Jurkat, Clone E6-1 (cell line): ENCODE results near the gene RHBDF1.
A peak's percentile ranks its signal among the peaks of the same experiment; 100 is the strongest.

Experiments used
- DNase-seq: peaks from one replicate; pipeline ENCODE4 v3.0.0-alpha.2; 2011; ENCODE audit warnings: low read depth, low spot score
- H3K4me3 ChIP-seq: 2 replicates; pipeline ENCODE4 v1.5.1; 2011; ENCODE audit warnings: mild to moderate bottlenecking, low read length, control low read depth, moderate library complexity

The RHBDF1 gene

DNA sequence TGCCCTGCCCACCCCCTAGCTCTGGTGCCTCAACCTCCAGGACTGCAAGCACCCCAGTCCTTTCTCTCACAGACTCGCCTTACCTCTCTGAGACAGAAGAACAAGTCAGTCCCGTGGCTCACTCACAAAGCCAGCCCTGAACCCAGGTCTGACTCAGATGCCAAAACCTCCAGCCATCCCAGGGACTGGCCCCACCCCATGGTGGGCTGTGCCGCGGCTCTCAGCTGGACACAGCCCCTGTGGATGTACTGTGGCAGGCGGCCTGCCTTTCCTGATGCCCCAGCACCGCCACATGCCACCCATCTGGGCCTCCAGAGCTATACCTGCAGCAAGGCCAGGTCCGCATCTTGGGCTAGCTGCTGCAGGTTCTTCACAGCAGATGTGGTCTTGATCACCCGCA is 25.4 kb upstream of the RHBDF1 start:
- H3K4me3 ChIP-seq = no peak overlapping the region
- DNase-seq = no peak

DNA sequence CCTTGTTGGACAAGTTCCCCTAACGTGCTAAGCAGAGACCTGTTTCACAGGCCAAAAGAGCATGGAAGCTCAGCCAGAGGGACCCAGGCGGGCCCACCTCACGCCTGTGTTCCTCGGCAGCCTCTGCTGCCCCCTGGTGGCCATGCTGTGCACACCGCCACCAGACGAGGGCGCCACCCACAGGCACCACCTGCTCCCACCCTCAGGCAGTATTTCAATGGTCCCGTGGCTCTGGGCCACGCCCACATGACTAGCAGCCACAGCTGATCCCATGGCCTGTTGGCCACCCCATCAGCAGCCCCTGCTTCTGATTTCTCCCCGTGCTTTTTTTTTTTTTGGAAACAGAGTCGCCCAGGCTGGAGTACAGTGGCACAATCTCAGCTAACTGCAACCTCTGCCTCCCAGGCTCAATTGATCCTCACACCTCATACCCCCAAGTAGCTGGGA is 24.5 kb upstream of the RHBDF1 start:
- no peak overlapping the region for H3K4me3 ChIP-seq
- DNase-seq = peak; percentile 81

DNA sequence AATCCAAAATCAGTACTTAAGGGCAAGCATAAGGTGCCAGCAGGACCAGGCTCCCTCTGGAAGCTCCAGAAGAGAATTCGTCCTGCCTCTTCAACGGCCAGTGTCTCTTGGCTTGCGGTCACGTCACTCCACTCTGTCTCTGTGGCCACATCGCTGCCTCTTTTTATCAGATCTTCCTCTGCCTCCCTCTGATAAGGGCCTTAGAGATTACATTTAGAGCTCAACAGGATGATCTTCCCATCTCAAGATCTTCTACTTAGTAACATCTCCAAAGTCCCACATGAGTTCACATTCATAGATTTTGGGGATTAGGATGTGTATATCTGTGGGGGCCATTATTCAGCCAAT is 22.5 kb upstream of the RHBDF1 start:
- no peak overlapping the region for H3K4me3 ChIP-seq
- DNase-seq = no peak

DNA sequence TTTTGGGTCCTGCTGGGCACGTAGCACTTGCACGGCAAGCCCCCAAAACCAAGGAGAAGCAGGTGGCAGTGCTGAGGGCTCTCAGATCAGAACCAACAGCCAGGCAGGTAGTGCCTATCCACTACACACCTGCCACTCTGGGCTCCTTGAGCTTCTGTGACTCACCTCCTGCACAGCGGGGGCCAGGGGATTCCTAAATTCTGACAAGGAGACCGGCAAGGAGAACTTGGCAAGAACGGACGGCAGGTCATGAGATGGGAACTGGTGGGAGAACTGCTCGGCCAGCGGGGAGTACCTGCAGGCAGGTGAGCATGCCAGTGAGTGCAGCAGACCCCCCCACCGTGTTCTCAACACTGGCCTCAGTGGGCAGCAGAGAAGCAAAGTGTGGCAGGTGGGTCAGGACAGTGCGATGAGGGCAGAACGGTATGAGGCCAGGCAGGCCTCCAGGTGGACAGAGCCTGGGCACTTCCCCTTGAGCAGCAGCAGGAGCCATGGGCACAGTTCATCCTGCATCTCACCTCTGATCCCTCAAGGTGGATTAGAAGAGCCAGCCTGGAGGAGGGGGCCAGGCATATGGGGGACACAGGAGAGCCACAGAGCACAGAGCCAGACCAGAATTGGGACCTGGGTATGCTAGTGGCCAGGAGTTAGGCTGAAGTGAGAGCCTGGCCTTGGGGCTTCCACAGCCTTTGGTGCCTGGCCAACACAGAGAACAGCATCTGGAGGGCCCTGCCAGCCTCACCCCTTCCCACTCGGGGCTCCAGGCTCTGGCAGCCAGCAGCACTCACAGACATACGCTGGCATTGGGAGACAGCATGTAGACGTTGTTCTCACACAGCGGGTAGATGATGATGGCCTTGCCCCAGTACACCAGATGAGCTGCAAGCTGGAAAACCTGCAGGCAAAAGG is 20.3 kb upstream of the RHBDF1 start:
- no peak overlapping the region for H3K4me3 ChIP-seq
- no peak for DNase-seq

DNA sequence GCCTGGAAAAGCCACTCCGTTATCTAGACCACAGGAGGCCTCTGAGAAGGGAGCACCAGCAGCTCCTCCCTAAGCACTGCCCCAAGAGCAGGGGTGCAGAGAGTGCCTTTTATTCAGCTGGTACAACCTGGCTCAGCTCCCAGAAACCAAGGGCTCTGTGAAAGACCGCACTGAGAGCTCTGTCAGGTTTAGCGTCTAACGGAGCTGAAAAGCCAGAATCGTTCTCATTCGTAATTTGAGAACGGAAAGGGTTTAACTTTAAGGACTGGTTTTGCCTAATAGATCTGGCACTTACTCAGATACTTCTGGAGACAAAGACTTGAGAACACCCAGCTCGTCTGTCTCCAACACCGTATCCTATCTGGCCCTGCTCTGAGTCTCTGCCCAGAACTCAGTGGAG is 19.1 kb upstream of the RHBDF1 start:
- no peak for DNase-seq
- H3K4me3 ChIP-seq = no peak overlapping the region

DNA sequence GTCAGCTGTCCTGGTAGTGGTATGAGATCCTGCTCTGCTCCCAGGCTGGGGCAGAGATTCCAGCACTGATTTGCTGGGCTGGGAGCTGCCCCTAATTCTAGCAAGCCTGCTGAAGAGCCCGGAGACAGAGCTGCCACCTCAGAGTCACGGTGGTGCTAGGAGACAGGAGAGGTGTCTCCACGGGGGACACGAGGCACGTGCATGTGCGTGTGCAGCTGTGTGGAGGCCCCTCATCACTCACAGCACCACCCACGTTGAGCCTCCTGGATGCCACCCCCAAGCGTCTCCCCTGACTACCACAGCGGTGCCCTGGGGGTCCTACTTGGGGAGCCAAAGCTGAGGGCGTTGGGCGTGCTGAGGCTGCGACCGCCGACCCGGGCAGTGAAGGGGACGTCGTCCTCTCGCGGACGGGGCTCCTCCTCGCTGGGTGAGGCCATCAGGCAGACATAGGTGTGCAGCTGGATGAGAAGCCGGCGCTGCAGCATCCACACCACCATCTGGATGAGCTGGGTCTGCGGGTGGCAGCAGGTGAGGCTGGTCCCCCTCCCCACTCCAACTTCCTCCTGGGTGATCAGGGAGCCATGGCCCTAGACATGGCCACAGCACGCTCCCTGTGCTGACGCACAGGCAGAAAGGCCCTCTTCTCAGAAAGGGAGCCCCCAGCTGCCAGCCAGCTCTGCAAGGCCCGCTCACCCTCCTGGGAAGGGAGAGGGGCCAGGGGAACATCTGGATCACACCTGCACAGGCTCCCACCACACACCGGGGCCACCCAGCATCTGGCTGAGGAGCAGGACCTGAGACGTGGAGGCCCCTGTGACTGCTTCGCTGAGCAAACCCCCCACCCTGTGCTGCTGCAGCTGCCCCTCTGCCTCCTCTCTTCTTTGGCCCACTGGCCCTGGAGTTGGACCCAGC is 17.2 kb upstream of the RHBDF1 start:
- H3K4me3 ChIP-seq = no peak overlapping the region
- DNase-seq = no peak

DNA sequence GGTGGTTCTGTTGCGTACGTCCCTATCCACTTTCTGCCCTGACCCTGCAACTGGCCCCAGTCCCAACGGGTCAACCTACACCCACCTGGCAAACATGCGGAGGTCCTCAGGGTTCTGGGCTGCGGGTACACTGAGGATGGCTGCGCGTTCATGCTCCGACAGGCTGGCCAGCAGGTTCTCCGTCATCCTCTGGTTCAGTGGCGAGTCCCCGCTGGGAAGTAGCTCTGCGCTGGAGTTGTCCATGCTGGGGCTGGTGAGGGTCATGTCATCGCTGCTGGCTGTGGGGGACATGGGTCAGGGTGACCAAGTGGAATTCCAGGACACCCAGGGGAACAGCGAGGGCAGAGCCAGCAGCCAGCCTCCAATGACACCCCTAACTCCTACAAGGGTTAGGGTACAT is 16.2 kb upstream of the RHBDF1 start:
- no peak overlapping the region for H3K4me3 ChIP-seq
- DNase-seq = no peak

DNA sequence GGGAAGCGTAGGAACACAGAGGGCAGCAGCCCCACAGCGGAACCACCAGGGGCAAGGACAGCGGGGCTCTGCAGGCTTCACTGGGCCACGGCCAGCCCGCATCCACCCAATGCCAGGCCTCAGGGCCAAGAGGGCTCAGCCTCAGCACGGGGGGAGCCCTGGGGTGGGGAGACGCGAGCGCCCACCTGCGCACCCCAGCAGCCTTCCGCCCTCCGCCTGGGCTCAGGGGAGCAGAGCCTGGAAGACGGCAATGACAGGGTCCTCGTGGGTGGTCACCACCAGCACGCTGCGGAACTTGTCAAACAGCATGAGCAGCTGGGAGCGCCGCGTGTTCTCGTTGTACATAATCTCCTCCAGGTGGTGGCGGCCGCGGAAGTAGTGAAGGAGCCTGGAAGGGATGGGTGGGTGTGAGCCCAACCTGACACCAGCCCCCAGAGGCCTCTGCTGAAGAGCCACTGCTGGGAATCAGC is 14.1 kb upstream of the RHBDF1 start:
- no peak for DNase-seq
- no peak overlapping the region for H3K4me3 ChIP-seq

DNA sequence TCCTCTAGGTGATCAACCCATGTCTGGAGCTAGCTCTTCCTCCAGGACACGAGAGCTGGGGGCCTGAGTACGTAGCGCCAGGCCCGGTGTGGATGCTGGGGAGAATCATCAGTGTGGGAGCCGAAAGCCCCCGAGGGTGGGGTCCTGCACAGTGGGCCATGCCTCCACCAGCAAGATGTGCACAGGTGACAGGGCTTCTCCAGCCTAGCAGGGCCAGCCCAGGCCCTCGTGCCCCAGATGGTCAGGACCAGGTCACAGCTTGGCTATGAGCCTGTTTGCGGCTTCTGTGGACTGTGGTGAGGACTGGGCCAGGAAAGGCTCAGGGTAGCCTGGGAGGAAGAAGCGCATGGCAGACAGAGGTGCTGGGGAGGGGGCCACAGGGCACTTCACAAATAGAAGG is 13.4 kb upstream of the RHBDF1 start:
- DNase-seq = no peak
- H3K4me3 ChIP-seq = no peak overlapping the region

DNA sequence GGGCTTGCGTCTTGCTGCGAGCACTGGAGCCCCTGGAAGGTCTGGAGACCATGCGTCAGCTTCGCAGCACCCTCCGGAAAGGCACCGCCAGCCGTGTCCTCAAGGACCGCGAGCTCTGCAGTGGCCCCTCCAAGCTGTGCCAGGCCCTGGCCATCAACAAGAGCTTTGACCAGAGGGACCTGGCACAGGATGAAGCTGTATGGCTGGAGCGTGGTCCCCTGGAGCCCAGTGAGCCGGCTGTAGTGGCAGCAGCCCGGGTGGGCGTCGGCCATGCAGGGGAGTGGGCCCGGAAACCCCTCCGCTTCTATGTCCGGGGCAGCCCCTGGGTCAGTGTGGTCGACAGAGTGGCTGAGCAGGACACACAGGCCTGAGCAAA is 13.0 kb upstream of the RHBDF1 start:
- no peak overlapping the region for H3K4me3 ChIP-seq
- no peak for DNase-seq

DNA sequence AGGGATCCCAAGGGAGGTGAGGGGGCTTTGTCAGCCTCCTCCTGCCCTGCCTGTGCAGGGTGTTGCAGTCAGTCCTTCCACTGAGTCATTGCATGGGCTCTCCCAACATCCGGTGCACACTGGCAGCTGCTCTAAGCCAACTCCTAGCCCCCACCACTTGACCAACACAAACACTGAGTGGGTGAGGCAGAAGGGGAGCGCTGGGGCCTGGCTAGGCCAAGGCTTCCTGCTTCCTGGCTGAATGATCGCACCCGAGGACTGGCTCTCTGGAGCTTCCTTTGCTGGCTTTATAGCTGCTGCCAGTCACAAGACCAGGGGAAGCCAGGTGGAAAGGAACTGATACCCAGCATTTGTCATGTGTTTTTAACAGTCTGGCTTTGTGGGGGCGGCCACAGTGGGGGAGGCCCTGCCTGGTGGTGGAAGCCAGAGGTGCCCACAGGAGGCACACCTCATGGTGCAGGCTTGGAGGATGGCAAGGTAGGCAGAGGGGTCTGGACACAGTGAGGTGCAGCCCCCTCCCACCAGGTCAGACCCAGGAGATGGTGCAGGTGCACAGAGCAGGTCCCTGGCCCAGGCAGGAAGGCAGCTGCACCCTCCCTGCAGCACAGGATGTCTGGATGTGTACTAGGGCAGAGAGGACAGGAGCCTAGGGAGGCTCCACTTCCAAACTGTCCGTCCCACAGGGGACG is 12.4 kb upstream of the RHBDF1 start:
- DNase-seq = peak; percentile 59
- H3K4me3 ChIP-seq = no peak overlapping the region

DNA sequence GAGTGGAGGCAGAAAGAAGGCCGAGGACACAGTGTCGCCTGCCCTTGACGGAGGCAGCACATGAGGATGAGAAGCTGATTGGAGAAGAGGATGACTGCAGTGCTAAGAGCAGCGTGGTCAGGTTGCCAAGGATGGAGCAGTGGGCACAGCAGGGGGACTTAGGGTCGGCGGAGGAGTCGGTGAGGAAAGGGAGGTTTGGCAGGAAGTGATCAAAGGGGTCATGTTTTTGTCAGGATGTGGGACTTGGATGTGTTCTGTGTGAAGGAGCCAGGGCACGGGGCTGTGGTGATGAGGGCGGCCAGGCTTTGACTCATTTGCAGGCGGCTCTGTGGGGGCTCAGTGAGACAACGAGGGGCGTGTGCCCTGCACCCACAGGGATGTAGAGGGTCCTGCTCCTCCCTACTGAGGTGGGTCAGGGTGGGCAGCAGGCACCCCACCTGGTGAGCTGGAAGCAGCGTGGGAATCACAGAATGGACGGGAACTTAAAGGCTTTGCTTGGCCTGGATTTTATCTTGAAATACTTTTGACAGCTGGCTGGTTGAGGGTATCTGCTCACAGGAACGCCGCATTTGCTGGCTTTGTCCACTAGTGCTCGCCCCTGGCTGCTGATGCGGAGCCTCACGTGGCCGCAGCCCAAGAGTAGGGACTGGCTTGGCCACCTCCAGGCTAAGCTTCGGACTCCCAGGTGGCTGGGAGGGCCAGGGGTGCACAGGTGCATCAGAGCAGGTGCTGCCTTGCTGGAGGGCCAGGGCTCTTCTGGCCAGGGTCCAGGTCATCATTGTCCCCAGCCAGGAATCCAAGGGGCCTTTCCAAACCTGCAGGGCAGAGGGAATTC is 11.6 kb upstream of the RHBDF1 start:
- peak; percentile 56 for DNase-seq
- H3K4me3 ChIP-seq = no peak overlapping the region

DNA sequence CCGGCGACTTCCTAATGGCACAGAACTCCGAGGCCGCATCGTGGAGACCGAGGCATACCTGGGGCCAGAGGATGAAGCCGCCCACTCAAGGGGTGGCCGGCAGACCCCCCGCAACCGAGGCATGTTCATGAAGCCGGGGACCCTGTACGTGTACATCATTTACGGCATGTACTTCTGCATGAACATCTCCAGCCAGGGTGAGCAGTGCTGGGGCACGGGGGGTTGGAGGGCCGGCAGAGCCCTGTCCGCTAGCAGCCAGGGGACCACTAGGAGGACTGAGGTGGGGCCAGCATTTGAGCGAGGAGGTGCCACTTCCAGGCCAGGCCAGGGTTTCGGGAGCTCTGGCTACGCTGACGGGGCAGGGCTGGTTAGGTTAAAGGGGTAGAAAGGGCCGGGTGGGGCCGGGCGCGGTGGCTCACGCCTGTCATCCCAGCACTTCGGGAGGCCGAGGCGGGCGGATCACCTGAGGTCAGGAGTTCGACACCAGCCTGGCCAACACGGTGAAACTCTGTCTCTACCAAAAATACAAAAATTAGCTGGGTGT is 10.7 kb upstream of the RHBDF1 start:
- DNase-seq = no peak
- H3K4me3 ChIP-seq = no peak overlapping the region

DNA sequence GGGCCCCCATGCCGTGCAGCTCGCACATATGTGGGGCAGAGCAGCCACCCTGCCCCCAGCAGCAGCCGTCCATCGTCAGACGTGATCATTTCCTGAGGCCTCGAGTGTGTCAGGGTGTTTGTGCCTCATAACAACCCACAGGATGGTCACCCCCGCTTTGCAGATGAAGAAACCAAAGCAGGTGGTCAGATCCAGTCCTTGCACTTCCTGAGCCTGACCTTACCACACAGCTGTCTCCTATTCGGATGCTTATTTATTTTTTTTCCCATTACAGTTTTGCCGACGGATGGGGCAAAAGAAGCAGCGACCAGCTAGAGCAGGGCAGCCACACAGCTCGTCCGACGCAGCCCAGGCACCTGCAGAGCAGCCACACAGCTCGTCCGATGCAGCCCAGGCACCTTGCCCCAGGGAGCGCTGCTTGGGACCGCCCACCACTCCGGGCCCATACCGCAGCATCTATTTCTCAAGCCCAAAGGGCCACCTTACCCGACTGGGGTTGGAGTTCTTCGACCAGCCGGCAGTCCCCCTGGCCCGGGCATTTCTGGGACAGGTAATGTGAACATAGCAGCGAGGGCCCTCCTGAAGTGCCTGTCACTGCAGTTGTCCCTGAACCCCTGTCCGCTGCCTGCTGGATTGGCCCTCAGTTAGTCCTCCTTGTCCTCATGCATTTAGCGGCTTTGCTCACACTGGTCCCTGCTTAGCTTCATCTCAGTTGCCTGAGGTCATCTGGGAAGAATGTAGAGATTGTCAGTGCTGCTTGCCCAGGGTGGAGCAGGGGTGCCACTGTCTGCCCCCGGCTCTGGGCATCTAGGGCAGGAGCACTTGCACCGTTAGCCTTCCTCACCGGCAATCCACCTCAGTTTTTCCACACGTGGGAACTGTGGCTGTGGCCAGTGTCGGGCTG is 7.0 kb upstream of the RHBDF1 start:
- DNase-seq = no peak
- H3K4me3 ChIP-seq = peak overlapping the region; percentile 59

DNA sequence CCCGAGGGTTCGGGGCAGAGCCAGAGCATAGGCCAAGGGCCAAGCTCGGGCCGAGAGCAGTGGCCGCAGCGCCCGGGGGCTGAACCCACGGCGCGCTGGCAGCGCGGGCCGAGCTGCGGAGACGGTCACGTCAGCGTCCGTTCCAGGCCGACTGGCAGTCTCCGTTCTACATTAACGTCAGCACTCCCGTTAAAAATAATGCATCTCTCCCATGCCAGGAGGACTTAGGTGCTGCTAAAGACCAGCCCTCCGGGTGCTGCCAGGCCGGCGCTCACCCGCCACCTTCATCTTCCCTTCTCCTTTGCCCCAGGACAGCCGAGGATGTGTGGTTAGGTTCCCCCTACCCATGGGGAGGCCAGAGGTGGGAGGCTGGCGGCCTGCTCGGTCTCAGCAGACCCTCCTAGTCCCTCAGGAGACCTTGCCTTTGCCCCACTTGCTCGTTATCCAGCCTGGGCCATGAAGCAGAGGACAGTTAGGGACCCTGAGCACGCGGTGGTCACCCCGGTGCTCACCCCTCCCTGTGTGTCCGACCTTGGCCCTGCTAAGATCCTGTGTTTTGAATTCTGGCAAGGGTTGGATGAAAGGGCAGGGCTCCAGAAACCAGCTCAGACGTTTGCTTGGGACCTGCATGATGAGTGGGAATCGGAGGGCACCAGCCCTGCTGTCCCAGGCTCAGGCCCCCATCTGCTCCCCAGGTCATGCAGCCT is 6.2 kb upstream of the RHBDF1 start:
- peak overlapping the region; percentile 59 for H3K4me3 ChIP-seq
- no peak for DNase-seq

DNA sequence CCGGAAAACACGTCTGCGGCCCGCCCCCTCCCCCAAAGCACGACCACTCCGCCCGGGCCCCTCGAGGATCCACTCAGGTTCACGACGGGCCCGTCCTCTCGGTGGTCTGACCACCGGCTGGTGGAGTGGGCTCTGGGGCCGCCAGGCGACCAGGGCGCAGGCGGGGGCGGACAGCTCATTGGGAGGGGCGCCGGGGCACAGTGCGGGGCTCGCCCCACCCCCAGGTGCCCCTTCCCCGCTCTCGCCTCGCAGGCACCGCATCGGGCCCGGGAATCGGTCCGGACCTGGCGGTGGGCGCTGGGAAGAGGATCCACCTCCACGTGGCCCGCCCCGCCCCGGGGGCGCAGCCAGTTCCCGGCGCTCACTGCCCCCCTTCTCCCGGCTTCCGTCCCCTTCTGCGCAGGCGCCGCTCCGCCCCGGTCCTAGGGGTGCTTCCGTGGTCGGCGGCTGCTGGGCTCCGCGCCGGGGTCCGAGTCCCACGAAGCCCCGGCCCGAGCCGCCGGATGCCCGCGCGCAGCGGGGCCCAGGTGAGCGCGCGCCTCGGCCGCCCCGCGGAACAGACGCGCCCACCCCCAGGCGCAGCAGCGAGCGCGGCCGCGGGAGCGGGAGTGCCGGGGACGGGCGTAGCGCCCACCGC is 5.5 kb upstream of the RHBDF1 start, which contains the start of gene MPG:
Gene MPG (plus strand): TSS at position 419 of the 637 bp plus-strand sequence. CDS start 85 bp downstream, at position 504.
- peak; percentile 58 for DNase-seq
- H3K4me3 ChIP-seq = peak within 1 kb of the TSS; percentile 59
